Mucosa of descending colon (tissue), 3 donors: ENCODE measurements around the gene TP53I11. TPM values are rescaled to one million over a fixed set of nuclear protein-coding genes. Genes with fewer than 3 reads are reported as not detected.

Experiments used
- ATAC-seq: fragments of 200-7000 bp; cut with Tn5 transposase; one replicate; pipeline ENCODE4 v1.9.1; 2020; ENCODE audit warnings: mild to moderate bottlenecking, moderate library complexity
- DNase-seq, 3 donors: peaks; one replicate each; pipeline ENCODE4 v3.0.0-alpha.2; 2020
- H3K36me3 ChIP-seq: fragments of 200-600 bp; one replicate; pipeline ENCODE4 v1.8.0; 2021; ENCODE audit warnings: low read depth, mild to moderate bottlenecking
- H3K4me1 ChIP-seq: fragments of 200-600 bp; one replicate; pipeline ENCODE4 v1.8.0; 2021; ENCODE audit warnings: low read depth, mild to moderate bottlenecking
- H3K4me3 ChIP-seq: fragments of 200-600 bp; one replicate; pipeline ENCODE4 v1.8.0; 2021; ENCODE audit warnings: mild to moderate bottlenecking
- H3K9me3 ChIP-seq: fragments of 200-600 bp; one replicate; pipeline ENCODE4 v1.8.0; 2021; ENCODE audit warnings: mild to moderate bottlenecking
- intact Hi-C, 2 donors: fragments of 100-400 bp; cut with DNase I in 1 of 2; cut with micrococcal nuclease in 1 of 2; formaldehyde crosslinking; loops; one replicate each; pipeline versions ENCODE4 v1.11.0 to v1.11.1; 2022; cut with DNase I, micrococcal nuclease
- total RNA-seq, 3 donors: library from RNA; stranded (reverse); fragmentation: NEBNext Ultra II Directional in 2 of 3; extraction: Animal tissue kit (Norgen Biotek cat#: 25700) in 2 of 3; gene quantifications; one replicate each; pipeline versions ENCODE4 v1.2.1 to v1.2.4, GENCODE V29; 2021 to 2023
- TF ChIP-seq, protein P1 (sequence below): fragments of 200-600 bp; IDR thresholded peaks from one replicate; pipeline ENCODE4 v1.8.0; 2022; ENCODE audit warnings: antibody characterized with exemption, mild to moderate bottlenecking
- donor health status: DM: no; HTN: no; CAD: no; lungs with moderate emphysema.
- donor health status: DM: no; HTN: no; CAD: no.
- donor health status: DM: no; HTN: yes; CAD: no.

TP53I11 gene
- total RNA-seq, 3 donors from 2014 or later: 48.4 to 95.9 (median 91.9) TPM

DNA sequence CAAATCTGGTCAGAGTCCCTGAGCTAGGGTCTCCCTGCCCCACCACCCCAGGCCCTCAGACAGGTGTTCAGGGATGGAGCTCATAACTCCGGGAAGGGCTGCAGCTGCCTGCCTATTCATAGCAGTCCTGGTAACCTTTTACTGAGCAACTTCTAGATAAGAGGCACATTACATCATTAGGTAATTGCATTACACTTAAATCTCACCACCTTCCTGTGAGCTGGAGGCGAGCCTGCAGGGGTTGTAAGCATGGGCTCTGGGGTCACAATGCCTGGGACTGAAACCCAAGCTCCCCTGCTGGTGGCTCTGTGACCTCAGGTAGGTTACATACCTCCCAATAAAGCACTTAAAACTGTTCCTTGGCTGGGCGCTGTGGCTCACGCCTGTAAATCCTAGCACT lies 22.5 kb downstream of the TP53I11 start:
- intact Hi-C loops: no loop called here
- H3K36me3 ChIP-seq: no peaks in the 10 kb centered on the region
- TF ChIP-seq, protein P1, sequence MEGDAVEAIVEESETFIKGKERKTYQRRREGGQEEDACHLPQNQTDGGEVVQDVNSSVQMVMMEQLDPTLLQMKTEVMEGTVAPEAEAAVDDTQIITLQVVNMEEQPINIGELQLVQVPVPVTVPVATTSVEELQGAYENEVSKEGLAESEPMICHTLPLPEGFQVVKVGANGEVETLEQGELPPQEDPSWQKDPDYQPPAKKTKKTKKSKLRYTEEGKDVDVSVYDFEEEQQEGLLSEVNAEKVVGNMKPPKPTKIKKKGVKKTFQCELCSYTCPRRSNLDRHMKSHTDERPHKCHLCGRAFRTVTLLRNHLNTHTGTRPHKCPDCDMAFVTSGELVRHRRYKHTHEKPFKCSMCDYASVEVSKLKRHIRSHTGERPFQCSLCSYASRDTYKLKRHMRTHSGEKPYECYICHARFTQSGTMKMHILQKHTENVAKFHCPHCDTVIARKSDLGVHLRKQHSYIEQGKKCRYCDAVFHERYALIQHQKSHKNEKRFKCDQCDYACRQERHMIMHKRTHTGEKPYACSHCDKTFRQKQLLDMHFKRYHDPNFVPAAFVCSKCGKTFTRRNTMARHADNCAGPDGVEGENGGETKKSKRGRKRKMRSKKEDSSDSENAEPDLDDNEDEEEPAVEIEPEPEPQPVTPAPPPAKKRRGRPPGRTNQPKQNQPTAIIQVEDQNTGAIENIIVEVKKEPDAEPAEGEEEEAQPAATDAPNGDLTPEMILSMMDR: no peak

DNA sequence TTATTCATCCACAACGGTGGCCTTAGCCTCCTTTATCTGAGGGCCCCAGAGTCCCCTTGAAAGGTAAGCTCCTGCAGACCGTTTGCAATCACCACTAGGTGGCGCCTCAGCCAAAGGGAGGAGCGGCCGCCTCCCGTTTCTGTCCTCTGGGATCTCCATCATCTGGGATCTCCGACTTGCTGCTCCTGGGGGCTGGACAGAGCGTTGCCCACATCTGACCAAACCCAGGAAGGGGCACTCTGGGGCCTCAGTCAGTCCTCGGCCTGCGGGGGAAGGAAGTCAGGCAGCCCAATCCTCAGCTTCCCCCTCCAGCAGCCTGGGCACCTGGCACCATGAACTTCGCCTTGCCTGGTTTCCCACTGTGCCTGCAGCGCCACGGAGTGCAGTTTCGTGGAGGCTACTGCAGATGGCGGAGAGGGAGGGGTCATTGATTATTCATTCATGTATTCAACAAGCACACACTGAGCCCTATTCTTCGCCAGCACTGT lies 23.5 kb downstream of the TP53I11 start:
- DNase-seq: peak in 2 of 3 donors; percentile 72 to 79
- H3K36me3 ChIP-seq: no peaks in the 10 kb centered on the region
- TF ChIP-seq, protein P1: peak; percentile 82
- no peaks in the 10 kb centered on the region for H3K9me3 ChIP-seq
- no peak overlapping the region for H3K4me3 ChIP-seq
- intact Hi-C loops: no loop called here
- no peaks in the 10 kb centered on the region for H3K4me1 ChIP-seq
- peak; percentile 78 for ATAC-seq

More for the DNA sequence above, 22.5 kb downstream of the TP53I11 start:
- Histone ChIP-seq H3K9me3 (no peaks in the 10 kb centered on the region), H3K4me1 (no peaks in the 10 kb centered on the region), H3K4me3 (no peak overlapping the region)
- ATAC-seq (no peak), DNase-seq (no peak)

DNA sequence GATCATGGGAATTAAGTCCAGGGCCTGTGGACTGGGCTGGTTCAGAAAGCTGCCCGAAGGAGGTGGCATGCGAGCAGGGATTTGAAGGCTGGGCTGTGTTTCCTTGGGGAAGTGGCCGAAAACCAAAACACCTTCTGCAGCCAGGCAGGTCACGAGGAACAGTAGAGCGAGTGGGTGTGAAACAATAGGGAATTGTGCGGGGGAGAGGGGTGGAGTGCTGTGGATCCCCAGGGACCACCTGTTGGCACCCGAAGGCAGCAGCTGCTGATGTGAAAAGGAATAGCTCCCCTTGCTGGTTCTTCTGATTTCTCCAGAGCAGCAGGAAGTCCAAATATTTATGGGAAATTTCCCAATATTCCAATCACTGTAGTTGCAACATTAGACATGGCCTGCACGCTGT lies 24.6 kb downstream of the TP53I11 start:
- Histone ChIP-seq H3K36me3 (no peaks in the 10 kb centered on the region), H3K4me1 (no peaks in the 10 kb centered on the region), H3K4me3 (no peak overlapping the region), H3K9me3 (no peaks in the 10 kb centered on the region)
- TF ChIP-seq, protein P1: no peak
- no peak for ATAC-seq
- no peak for DNase-seq
- intact Hi-C loops: no loop called here

DNA sequence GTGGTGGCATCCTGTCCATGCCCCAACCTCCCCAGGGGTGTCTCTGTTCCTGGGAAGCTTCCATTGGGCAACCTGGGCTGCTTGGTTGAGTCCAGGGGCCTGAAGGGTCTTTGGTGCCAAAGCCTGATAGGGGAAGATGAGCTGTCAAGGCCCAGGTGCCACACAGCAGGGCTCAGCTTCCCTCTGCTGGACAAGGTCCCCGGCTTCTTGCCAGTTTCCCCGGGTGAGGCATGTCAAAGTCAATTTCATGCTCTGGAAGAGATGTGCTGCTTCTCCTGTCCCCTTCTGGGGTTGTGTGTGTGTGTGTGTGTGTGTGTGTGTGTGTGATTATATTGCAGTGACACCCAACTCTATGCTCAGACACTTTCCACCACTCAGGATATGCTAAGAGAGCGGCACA lies 26.9 kb downstream of the TP53I11 start:
- DNase-seq (no peak), ATAC-seq (no peak)
- TF ChIP-seq, protein P1: no peak
- no peaks in the 10 kb centered on the region for H3K9me3 ChIP-seq
- no peak overlapping the region for H3K4me3 ChIP-seq
- intact Hi-C loops: no loop called here
- H3K36me3 ChIP-seq: no peaks in the 10 kb centered on the region
- no peaks in the 10 kb centered on the region for H3K4me1 ChIP-seq

DNA sequence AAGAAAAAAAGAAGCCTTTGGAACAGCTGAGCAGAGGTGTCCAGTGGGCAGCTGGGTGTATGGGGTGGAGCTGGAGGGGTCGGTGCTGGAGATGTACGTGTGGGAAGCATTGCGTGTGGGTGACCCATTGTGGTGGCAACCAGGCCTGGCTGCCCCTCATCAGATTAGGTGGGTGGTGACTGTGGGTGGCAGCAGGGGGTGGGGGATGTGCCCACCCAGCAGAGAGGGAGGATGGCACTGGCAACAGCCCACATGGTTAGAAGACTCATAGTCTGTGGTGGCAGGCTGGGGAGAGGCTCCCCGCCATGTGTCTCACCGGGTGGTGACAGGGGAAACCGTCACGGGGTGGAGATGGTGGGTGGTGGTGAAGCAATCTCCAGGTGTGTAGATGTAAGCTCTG lies 27.6 kb downstream of the TP53I11 start:
- no peak for DNase-seq
- no peaks in the 10 kb centered on the region for H3K4me1 ChIP-seq
- no peaks in the 10 kb centered on the region for H3K9me3 ChIP-seq
- H3K4me3 ChIP-seq: no peak overlapping the region
- no peaks in the 10 kb centered on the region for H3K36me3 ChIP-seq
- intact Hi-C loops: no loop called here
- TF ChIP-seq, protein P1: no peak
- no peak for ATAC-seq

DNA sequence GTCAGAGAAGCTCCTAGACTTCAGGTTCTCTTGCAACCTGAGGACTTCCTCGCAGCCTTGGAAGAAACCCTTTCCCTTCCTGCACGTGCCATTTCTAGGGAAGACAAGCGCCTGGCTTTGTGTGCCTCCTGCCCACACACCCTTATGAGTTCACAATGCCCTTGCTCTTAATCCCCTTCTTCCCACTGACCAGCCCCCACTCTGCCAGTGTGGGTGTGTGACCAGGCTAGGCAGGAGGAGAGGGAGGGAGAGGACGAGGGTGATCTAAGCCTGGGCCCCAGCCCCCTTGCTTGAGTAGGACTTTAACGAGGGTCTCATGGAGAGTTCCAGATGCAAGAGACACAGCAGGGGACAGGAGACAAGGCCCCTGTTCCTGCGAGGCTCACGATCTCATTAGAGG lies 30.2 kb downstream of the TP53I11 start:
- H3K36me3 ChIP-seq: no peaks in the 10 kb centered on the region
- no peaks in the 10 kb centered on the region for H3K4me1 ChIP-seq

More for the DNA sequence above, 30.2 kb downstream of the TP53I11 start:
- intact Hi-C loops: no loop called here
- Histone ChIP-seq H3K4me3 (no peak overlapping the region), H3K9me3 (no peaks in the 10 kb centered on the region)
- no peak for ATAC-seq
- TF ChIP-seq, protein P1: no peak
- no peak for DNase-seq
